Muscle of back (tissue), 11 donors: Measurements from ENCODE around the gene CAT. TPM values are rescaled to one million over a fixed set of nuclear protein-coding genes. Genes with fewer than 3 reads are reported as not detected.
A peak's percentile ranks its signal among the peaks of the same experiment; 100 is the strongest.
"Not testable (repeated sequence)": the region's sequence is repeated elsewhere in the genome, so short reads cannot be mapped to it uniquely, and the experiment has no call there.

ENCODE experiments used
- DNase-seq, 3 donors: peaks; one replicate each; pipeline versions ENCODE4 v3.0.0 to v3.0.0-alpha.2; 2013
- polyA plus RNA-seq, 10 donors: library from polyadenylated mRNA; unstranded; fragments of 120-200 nt; gene quantifications; one replicate each; pipeline ENCODE4 v1.2.1, GENCODE V29; 2013; ENCODE audit not compliant: insufficient read length in 10 of 10

The CAT gene
- polyA plus RNA-seq, 10 donors, result 53.2 to 93.6 (median 66.2) TPM

DNA sequence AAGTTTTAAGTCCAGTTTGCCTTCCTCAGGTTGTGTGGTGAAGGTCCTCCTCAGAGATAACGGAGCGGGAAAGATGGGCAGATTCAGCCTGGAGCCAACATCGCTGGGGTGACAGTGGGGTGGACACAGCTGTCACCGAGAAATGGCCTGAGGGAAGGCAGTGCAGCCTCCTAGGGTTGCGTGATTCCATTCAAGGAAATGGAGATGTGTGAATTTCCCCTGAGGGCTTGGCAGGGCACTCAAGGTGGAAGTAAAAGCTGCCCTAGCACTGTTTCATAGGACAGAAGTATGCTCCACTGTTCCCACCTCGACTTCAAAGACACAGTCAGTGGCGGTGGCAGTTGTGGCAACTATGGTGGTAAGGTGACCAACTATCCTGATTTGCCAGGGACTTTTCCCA lies 15.4 kb upstream of the CAT start:
- DNase-seq, result no peak

DNA sequence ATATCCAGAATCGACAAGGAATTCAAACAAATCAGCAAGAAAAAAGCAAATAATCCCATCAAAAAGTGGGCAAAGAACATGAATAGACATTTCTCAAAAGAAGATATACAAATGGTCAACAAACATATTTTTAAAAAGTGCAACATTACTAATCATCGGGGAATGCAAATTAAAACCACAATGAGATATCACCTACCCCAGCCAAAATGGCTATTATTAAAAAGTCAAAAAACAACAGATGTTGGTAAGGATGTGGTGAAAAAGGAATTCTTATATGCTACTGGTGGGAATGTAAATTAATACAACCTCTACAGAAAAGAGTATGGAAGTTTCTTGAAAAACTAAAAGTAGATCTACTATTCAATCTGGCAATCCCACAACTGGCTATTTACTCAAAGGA lies 13.9 kb upstream of the CAT start:
- not testable (repeated sequence) for DNase-seq

GRCh38 chr11:34425360-34425759 lies 13.4 kb upstream of the CAT start:
- DNase-seq, result no peak

DNA sequence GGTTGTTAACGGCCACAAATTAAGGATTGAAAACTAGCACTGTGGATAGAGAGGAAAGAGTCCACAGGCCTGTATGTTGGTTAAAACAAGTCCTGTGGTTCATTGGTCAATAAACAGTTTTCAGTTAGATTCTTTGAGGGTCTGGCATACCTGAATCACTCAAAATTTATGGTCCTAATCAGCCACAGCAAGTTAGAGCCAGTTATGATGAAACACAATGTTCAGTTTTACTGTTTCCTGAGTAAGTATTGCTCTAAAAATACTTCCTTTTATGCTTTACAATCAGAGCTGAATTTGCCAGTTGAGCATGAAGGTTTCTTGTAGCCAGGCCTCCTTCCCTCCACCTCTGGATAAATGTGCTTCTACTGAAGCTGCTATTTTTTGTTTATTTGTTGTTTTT lies 12.9 kb upstream of the CAT start:
- peak in 1 of 3 donors; percentile 34 for DNase-seq

GRCh38 chr11:34426766-34427185 lies 12.0 kb upstream of the CAT start:
- peak; percentile 78 to 91 (median 87) for DNase-seq

DNA sequence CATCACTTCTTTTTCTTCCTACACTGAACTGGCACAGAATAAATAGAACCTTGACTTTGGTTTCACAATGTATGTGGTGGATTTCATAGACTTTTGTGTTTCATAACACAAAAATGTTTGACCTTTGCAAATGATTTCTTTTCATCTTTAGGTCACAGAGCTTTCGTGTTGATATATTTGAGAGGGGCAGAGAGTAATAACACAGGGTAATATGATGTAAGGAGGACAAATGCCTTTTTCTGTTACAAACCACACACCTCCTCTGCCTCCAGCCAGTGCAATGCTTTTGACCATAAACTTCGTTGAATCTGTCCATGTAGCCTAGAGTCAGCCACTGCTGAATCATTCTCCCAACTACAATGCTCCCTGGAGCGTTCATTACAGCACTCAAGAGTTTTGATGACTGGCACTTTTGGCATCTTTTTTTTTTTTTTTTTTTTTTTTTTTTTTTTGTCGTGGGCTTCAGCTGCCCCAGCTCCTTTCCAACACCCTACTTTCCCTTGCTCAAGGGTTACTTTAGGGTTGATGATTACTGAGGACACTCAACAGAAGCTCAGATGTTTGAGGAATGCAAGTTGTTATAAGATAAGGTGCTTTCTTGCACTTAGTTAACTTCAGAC lies 11.4 kb upstream of the CAT start:
- peak in 2 of 3 donors; percentile 17 to 67 for DNase-seq

DNA sequence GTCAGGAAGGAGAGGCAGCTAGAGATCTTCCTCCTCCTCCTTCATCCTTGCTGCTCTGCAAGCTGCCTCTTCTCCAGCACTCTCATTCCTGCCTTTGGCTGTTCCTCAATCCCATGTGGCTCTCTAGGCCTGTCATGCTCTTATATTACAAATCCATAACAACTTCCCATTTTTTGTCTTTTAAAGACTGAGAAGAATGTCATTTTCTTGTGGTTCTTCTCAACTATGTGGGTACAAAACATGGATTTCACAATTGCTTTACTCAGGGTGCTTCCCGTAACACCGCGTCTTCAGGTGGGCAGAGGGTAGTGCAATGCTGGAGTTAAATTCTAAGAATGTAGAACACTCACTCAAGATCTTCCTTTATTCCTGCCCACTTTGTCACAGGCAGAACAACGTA lies 6.8 kb upstream of the CAT start:
- DNase-seq, result no peak

DNA sequence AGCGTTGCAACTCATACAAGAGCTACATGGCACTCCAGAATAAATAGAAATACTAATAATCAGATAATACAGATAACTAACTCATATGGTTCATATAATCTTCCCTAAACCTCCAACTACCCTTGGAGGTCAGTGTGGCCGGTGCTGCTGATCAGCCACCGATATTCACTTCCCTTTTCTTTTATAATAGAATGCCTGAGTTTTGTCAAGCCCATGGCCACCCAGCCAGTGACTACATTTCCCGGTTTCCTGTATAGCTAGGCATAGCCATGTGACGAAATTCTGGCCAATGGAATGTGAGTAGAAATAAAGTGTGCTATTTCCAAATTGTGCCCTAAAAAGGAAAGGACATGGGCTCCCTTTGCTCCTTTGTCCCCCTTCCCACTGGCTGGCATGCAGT lies 5.9 kb upstream of the CAT start:
- no peak for DNase-seq

GRCh38 chr11:34433899-34434298 lies 4.8 kb upstream of the CAT start:
- no peak for DNase-seq

DNA sequence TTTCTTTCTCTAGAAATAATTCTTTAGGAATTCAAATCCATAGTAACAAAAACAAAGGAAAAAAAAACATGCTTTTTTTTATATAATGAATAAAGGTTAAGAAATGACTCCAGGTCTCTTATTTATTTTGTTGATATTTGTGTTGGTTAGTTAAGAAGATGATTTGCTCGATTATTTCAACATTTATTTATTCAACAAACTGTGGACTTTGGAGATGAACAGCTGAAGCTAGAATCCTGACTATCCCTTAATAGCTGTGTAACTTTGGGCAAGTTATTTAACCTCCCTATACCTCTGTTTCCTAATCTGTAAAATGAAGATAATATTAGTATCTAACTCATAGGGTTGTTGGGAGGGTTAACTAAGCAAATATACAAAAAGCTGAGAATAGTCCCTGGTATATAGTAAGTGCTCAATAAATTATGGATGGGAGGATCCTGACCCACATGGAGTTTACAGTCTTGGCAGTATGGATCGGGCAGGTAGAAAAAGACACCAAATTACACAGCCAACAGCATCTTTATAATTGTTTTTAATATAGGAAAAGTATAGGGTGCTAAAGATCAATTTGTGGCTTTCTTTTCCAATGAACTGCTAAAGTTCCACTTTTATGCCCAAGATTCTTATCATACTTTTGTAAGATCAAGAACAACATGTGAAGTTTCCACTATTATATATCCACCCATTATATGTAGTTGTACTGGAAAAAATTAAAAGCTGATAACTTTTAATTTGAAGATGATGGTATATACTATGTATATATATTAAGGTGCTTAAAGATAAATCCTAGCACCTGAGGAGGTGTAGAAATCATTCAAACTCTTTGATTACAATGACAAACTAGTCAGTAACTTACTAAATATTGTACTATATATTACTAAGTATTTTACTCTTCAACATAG lies 1.3 kb upstream of the CAT start:
- no peak for DNase-seq

- no peak for DNase-seq
These were observed 970 bp downstream of the CAT start for GRCh38 chr11:34439610-34440198.

DNA sequence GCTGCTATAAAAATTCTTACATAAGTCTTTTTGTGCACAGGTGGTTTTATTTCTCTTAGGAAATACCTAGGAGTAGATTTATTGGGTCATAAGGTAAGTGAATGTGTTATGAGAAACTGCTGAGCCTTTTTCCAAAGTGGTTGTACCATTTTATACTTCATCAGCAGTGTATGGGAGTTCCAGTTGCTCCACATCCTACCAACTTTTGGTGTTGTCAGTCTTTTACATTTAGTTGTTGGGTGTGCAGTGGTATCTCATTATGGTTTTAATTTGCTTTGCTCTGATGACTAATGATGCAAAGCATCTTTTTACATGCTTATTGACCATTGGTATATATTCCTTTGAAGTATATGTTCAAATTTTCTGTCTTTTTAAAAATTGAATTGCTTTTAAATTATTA lies 3.1 kb downstream of the CAT start:
- DNase-seq, result no peak

DNA sequence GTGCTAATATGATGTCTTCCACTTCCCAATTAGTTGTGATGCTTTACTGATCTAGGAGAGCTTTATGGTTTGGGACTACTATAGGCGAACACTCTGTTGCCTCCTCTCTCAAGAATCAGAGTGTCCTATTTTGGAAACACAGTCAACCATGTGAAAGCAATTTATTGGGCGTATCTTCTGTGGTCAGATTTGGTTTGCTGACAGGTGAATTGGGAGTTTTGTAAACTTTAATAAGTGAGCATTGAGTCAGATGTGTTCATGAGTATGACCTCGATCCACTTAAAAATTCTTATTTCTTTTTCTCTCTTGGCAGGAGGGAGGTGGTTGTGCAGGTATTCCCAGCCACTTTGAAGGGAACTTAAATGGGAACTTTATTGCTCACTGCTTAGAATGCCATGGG lies 4.4 kb downstream of the CAT start:
- no peak for DNase-seq

DNA sequence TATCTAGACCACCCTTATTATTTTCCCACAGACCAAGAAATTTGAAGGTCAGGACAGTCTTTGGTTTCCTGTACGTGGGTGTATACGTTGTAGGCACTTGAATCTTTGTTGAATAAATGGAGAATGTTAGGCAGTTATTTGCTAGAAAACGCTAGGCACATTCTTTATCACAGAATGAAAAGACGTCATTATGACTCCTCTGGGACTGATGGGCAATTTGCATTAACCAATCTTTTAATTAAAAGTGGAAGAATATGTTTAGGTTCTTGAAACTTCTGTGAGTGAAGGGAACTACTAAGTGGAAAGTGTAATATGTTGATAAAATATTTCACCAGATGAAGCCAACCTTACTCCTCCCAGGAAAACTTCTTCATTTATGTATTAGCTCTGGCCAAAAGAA lies 5.7 kb downstream of the CAT start:
- DNase-seq, result no peak

- DNase-seq, result no peak
These were observed 7.2 kb downstream of the CAT start for GRCh38 chr11:34445956-34446355.

DNA sequence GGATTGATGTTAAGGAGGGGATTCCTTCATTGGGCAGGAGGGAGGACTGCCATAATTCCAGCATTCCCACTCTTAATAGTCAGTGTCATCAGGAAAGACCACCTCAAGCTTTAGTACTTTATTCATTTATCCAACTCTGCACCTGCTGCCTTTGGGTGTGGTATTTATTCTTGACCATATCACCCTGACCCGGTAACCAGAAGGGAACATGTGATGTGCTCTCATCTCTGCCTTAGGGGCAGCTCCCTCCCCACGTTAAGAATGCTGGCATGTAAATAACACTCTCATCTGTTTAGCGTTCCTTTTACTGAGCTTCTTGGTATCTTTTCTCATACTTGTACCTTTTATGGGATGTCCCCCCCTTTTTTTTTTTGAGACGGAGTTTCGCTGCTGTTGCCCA lies 7.7 kb downstream of the CAT start:
- DNase-seq, result no peak

DNA sequence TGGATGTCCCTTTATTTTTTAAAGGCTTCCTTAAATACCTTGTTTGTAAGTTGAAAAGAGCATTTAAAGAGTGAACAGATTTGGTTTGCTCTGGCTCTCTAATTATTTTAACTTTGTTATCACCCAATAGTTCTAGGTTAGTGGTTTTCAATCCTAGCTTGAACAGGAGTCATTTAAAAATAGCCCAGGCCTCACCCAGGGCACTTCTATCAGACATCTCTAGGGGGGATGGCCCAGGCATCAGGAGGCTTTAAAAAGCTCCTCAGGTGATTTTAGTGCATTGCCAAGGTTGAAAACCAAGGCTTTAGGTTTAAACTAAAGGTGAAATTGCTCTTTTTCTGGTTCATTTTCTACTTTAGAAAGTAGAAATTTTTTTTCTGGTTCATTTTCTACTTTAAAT lies 8.3 kb downstream of the CAT start:
- DNase-seq, result no peak

DNA sequence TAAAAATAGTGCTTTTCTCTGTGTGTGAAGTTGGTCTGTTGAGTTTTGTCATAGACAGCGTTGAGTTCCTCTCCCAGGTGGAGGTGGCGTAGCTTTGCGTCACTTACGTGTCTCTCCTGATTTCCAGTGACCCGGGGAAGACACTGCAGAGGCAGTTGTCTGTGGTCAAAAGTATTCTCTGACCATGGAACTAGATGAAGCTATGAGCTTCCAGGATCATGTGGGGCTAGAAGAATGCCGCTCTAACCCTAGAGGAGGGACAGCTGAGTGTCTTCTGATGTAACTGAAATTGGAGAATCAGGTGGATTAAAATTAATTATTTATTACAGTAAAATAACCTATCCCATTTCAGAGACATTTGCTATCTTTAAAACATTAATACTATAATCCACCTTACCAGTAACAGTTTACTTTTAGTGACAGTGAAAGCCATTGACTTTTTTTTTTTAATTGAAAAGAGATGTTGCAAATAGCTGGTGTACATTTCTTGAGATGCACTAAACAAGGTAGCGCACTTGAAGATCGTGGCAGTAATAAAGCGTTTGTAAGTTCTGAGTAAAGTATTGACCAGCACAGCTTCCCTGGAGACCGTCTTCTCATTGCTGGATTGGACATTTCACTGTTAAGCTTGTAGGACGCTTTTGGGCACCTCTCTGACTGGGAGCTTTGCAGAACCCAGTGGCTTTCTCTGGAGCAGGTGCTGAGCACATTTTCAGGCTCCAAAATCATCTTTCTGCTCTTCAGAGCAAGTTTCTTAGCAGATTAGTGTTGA lies 9.7 kb downstream of the CAT start:
- no peak for DNase-seq

DNA sequence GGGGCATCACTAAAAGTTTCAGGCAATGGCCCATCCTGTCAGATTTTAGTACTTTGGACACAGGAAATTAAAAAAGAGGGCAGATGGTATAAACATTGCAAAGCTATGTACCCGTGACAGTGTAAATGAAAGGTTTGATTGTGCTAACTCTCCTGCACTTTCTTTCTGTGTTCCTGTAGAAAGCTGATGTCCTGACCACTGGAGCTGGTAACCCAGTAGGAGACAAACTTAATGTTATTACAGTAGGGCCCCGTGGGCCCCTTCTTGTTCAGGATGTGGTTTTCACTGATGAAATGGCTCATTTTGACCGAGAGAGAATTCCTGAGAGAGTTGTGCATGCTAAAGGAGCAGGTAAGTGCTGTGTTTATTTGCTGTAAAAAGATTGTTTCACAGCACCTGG lies 10.3 kb downstream of the CAT start:
- no peak for DNase-seq

GRCh38 chr11:34451053-34451452 lies 12.3 kb downstream of the CAT start:
- DNase-seq, result no peak

- no peak for DNase-seq
These were observed 15.7 kb downstream of the CAT start for GRCh38 chr11:34454308-34455032.

- no peak for DNase-seq
These were observed 18.9 kb downstream of the CAT start for GRCh38 chr11:34457607-34458006.
